22Rv1 (cell line): ENCODE results near the gene PKMYT1.

Experiments
- CTCF ChIP-seq: fragments of 450-650 bp; IDR thresholded peaks from 2 replicates; pipeline ENCODE4 v1.5.1; 2017; ENCODE audit warnings: mild to moderate bottlenecking
- ZFX ChIP-seq: fragments of 450-650 bp; IDR thresholded peaks from 2 replicates; pipeline ENCODE4 v1.6.1; 2017; ENCODE audit warnings: antibody characterized with exemption, borderline replicate concordance

GRCh38 chr16:2949705-2950352 lies 30.4 kb downstream of the PKMYT1 start:
- TF ChIP-seq CTCF (no peak), ZFX (no peak)
